ENCODE data around the gene HIGD1B.

HIGD1B gene

GRCh38 chr17:44826123-44826790, 21.4 kb upstream of the HIGD1B start:
- no peak overlapping the region for H4K8ac ChIP-seq (ENCODE audit: low read depth, low read length)
- H2AK5ac ChIP-seq (ENCODE audit: low read length): no peak overlapping the region
- peaks cover 14% of the 10 kb centered on the region for H3K79me1 ChIP-seq (ENCODE audit: low read length)
- no peak overlapping the region for H3K18ac ChIP-seq (ENCODE audit: low read length)
- H4K12ac ChIP-seq (ENCODE audit: low read depth, low read length): no peak overlapping the region
- H3K4me3 ChIP-seq (ENCODE audit: low read depth, low read length): no peak overlapping the region
- H3K36me3 ChIP-seq (ENCODE audit: control insufficient read depth in 1 of 2, insufficient read depth in 2 of 2, low read length in 2 of 2): no peaks in the 10 kb centered on the region
- no peaks in the 10 kb centered on the region for H3K27me3 ChIP-seq (ENCODE audit: insufficient read depth, low read length)
- no peak overlapping the region for H2BK5ac ChIP-seq (ENCODE audit: low read depth, low read length, poor library complexity)
- H2AFZ ChIP-seq (ENCODE audit: insufficient read depth, low read length, poor library complexity): no peak overlapping the region
- H3K14ac ChIP-seq (ENCODE audit: low read length): no peak overlapping the region
- no peak overlapping the region for H3K4me2 ChIP-seq (ENCODE audit: low read length)
- H3K9me3 ChIP-seq (ENCODE audit: insufficient read depth, low read depth, low read length): no peaks in the 10 kb centered on the region
- no peak overlapping the region for H3K9ac ChIP-seq (ENCODE audit: low read length)
- H3K23ac ChIP-seq (ENCODE audit: low read length): no peak overlapping the region
- no peak overlapping the region for H3K27ac ChIP-seq (ENCODE audit: low read depth, low read length)
- peak overlapping the region; percentile 2 for H3K4ac ChIP-seq (ENCODE audit: low read depth, low read length)
- peaks cover 16% of the 10 kb centered on the region for H3K79me2 ChIP-seq (ENCODE audit: control insufficient read depth, insufficient read depth, low read length, poor library complexity)
- H2BK120ac ChIP-seq (ENCODE audit: insufficient read depth, low read length, poor library complexity): no peak overlapping the region
- no peak overlapping the region for H2BK12ac ChIP-seq (ENCODE audit: low read length)
- H3K4me1 ChIP-seq (ENCODE audit: control insufficient read depth in 1 of 2, insufficient read depth in 2 of 2, low read length in 2 of 2): peaks cover 0 to 1% of the 10 kb centered on the region in 2 experiments
- H4K91ac ChIP-seq (ENCODE audit: low read depth, low read length): no peak overlapping the region
- WGBS (ENCODE audit: extremely low coverage, insufficient coverage, insufficient read length): no CpG with 5 or more reads among the region's 15 CpGs
- peak; percentile 25 to 49 for DNase-seq

DNA sequence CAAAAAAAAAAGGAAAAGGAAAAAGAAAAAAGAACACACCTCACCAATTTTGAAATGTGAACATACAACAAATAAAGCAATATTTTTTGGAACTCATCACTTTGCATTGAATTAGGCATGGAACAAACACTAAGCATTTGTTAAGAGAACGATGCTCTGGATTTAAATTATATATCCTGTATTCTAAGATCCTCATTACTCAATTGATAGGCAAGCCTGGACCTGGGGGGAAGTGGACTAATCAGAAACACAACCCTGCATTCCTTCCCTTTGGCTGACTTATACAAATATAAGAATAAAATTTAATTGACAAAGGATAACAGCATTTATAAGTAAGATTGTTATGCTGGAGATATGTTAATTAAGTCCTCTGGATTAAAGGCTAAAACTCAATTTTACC, 19.8 kb upstream of the HIGD1B start:
- H3K79me2 ChIP-seq (ENCODE audit: control insufficient read depth, insufficient read depth, low read length, poor library complexity): peaks cover 16% of the 10 kb centered on the region
- H3K23ac ChIP-seq (ENCODE audit: low read length): no peak overlapping the region
- H3K9me3 ChIP-seq (ENCODE audit: insufficient read depth, low read depth, low read length): no peaks in the 10 kb centered on the region
- H4K8ac ChIP-seq (ENCODE audit: low read depth, low read length): no peak overlapping the region
- H2AK5ac ChIP-seq (ENCODE audit: low read length): no peak overlapping the region
- H3K4me3 ChIP-seq (ENCODE audit: low read depth, low read length): no peak overlapping the region
- WGBS (ENCODE audit: extremely low coverage, insufficient coverage, insufficient read length): no CpG with 5 or more reads among the region's 1 CpG
- H2AFZ ChIP-seq (ENCODE audit: insufficient read depth, low read length, poor library complexity): no peak overlapping the region
- DNase-seq: no peak
- H2BK120ac ChIP-seq (ENCODE audit: insufficient read depth, low read length, poor library complexity): no peak overlapping the region
- no peak overlapping the region for H3K9ac ChIP-seq (ENCODE audit: low read length)
- no peak overlapping the region for H3K4me2 ChIP-seq (ENCODE audit: low read length)
- no peak overlapping the region for H2BK12ac ChIP-seq (ENCODE audit: low read length)
- H3K27me3 ChIP-seq (ENCODE audit: insufficient read depth, low read length): no peaks in the 10 kb centered on the region
- H4K12ac ChIP-seq (ENCODE audit: low read depth, low read length): no peak overlapping the region
- H3K27ac ChIP-seq (ENCODE audit: low read depth, low read length): no peak overlapping the region
- no peak overlapping the region for H3K14ac ChIP-seq (ENCODE audit: low read length)
- no peak overlapping the region for H2BK5ac ChIP-seq (ENCODE audit: low read depth, low read length, poor library complexity)
- H4K91ac ChIP-seq (ENCODE audit: low read depth, low read length): no peak overlapping the region
- no peaks in the 10 kb centered on the region for H3K36me3 ChIP-seq (ENCODE audit: control insufficient read depth in 1 of 2, insufficient read depth in 2 of 2, low read length in 2 of 2)
- H3K79me1 ChIP-seq (ENCODE audit: low read length): peaks cover 15% of the 10 kb centered on the region
- H3K4ac ChIP-seq (ENCODE audit: low read depth, low read length): peak overlapping the region; percentile 47
- H3K4me1 ChIP-seq (ENCODE audit: control insufficient read depth in 1 of 2, insufficient read depth in 2 of 2, low read length in 2 of 2): peaks cover 4 to 5% of the 10 kb centered on the region in 2 experiments
- no peak overlapping the region for H3K18ac ChIP-seq (ENCODE audit: low read length)

DNA sequence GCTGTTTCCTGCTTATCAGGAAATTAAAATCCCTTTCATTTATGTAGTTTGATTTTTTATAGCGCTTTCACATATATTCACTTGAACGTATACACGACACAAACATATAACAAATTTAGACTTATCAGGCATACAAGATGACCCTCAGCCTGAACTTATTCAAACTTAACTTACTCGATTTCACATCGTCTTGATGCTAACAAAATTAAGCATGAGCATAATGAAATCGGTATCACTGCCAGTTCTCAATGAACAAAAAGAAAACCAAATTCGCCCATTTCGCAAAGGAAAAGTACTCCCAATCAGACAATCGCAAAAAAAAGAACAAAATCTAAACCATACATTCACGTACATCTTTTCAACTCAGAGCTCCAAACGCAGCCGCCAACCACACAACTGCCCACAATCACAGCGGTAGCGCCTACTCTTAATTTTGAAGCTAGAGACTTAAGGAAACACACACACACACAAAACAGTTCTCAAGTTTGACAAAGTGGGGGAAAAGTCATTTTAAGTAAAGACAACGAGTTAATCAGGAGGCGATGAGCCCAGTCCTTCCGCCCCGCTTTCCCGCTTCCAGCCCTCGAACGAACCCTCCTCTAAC, 18.7 kb upstream of the HIGD1B start:
- no peaks in the 10 kb centered on the region for H3K36me3 ChIP-seq (ENCODE audit: control insufficient read depth in 1 of 2, insufficient read depth in 2 of 2, low read length in 2 of 2)
- no peaks in the 10 kb centered on the region for H3K9me3 ChIP-seq (ENCODE audit: insufficient read depth, low read depth, low read length)
- H2BK12ac ChIP-seq (ENCODE audit: low read length): no peak overlapping the region
- H4K8ac ChIP-seq (ENCODE audit: low read depth, low read length): peak overlapping the region; percentile 94
- peak overlapping the region; percentile 84 for H3K9ac ChIP-seq (ENCODE audit: low read length)
- H4K91ac ChIP-seq (ENCODE audit: low read depth, low read length): peak overlapping the region; percentile 96
- no peaks in the 10 kb centered on the region for H3K27me3 ChIP-seq (ENCODE audit: insufficient read depth, low read length)
- peak overlapping the region; percentile 85 for H4K12ac ChIP-seq (ENCODE audit: low read depth, low read length)
- peak overlapping the region; percentile 75 for H3K18ac ChIP-seq (ENCODE audit: low read length)
- peak overlapping the region; percentile 94 for H3K4me3 ChIP-seq (ENCODE audit: low read depth, low read length)
- peaks cover 16% of the 10 kb centered on the region for H3K79me2 ChIP-seq (ENCODE audit: control insufficient read depth, insufficient read depth, low read length, poor library complexity)
- H2AK5ac ChIP-seq (ENCODE audit: low read length): no peak overlapping the region
- peak overlapping the region; percentile 95 for H3K4me2 ChIP-seq (ENCODE audit: low read length)
- H3K4me1 ChIP-seq (ENCODE audit: control insufficient read depth in 1 of 2, insufficient read depth in 2 of 2, low read length in 2 of 2): peaks cover 4 to 8% of the 10 kb centered on the region in 2 experiments
- H3K79me1 ChIP-seq (ENCODE audit: low read length): peaks cover 15% of the 10 kb centered on the region
- H3K14ac ChIP-seq (ENCODE audit: low read length): peak overlapping the region; percentile 72
- H2AFZ ChIP-seq (ENCODE audit: insufficient read depth, low read length, poor library complexity): peak overlapping the region; percentile 99
- H3K4ac ChIP-seq (ENCODE audit: low read depth, low read length): peak overlapping the region; percentile 22
- peak overlapping the region; percentile 37 for H3K27ac ChIP-seq (ENCODE audit: low read depth, low read length)
- H2BK5ac ChIP-seq (ENCODE audit: low read depth, low read length, poor library complexity): peak overlapping the region; percentile 94
- no CpG with 5 or more reads among the region's 21 CpGs for WGBS (ENCODE audit: extremely low coverage, insufficient coverage, insufficient read length)
- no peak for DNase-seq
- H2BK120ac ChIP-seq (ENCODE audit: insufficient read depth, low read length, poor library complexity): peak overlapping the region; percentile 74
- no peak overlapping the region for H3K23ac ChIP-seq (ENCODE audit: low read length)

GRCh38 chr17:44829523-44830358, 17.9 kb upstream of the HIGD1B start, which contains the start of gene GJC1:
Gene GJC1 (minus strand): TSS chr17:44830287. CDS start chr17:44805817, 24,470 bp downstream.
- no CpG with 5 or more reads among the region's 123 CpGs for WGBS (ENCODE audit: extremely low coverage, insufficient coverage, insufficient read length)
- peak within 1 kb of the TSS; percentile 84 for H3K9ac ChIP-seq (ENCODE audit: low read length)

More at GRCh38 chr17:44829523-44830358, 17.9 kb upstream of the HIGD1B start, which contains the start of gene GJC1:
- peak; percentile 34 to 70 for DNase-seq
- Histone ChIP-seq H3K4ac (ENCODE audit: low read depth, low read length) (peak within 1 kb of the TSS; percentile 81), H3K9me3 (ENCODE audit: insufficient read depth, low read depth, low read length) (no peaks in the 10 kb centered on the region), H3K4me3 (ENCODE audit: low read depth, low read length) (peak within 1 kb of the TSS; percentile 94), H2AFZ (ENCODE audit: insufficient read depth, low read length, poor library complexity) (peak within 1 kb of the TSS; percentile 99), H3K18ac (ENCODE audit: low read length) (peak within 1 kb of the TSS; percentile 98), H4K8ac (ENCODE audit: low read depth, low read length) (peak within 1 kb of the TSS; percentile 94), H3K79me1 (ENCODE audit: low read length) (peaks cover 15% of the 10 kb centered on the region), H2BK5ac (ENCODE audit: low read depth, low read length, poor library complexity) (peak within 1 kb of the TSS; percentile 94), H3K4me2 (ENCODE audit: low read length) (peak within 1 kb of the TSS; percentile 95), H3K14ac (ENCODE audit: low read length) (peak within 1 kb of the TSS; percentile 72), H2BK120ac (ENCODE audit: insufficient read depth, low read length, poor library complexity) (peak within 1 kb of the TSS; percentile 90), H3K27me3 (ENCODE audit: insufficient read depth, low read length) (no peaks in the 10 kb centered on the region), H4K12ac (ENCODE audit: low read depth, low read length) (peak within 1 kb of the TSS; percentile 97), H3K36me3 (ENCODE audit: control insufficient read depth in 1 of 2, insufficient read depth in 2 of 2, low read length in 2 of 2) (no peaks in the 10 kb centered on the region), H3K27ac (ENCODE audit: low read depth, low read length) (peak within 1 kb of the TSS; percentile 61), H3K4me1 (ENCODE audit: control insufficient read depth in 1 of 2, insufficient read depth in 2 of 2, low read length in 2 of 2) (peaks cover 4 to 8% of the 10 kb centered on the region in 2 experiments), H2BK12ac (ENCODE audit: low read length) (peak within 1 kb of the TSS; percentile 85), H3K23ac (ENCODE audit: low read length) (no peak within 1 kb of the TSS), H4K91ac (ENCODE audit: low read depth, low read length) (peak within 1 kb of the TSS; percentile 96), H2AK5ac (ENCODE audit: low read length) (peak within 1 kb of the TSS; percentile 23), H3K79me2 (ENCODE audit: control insufficient read depth, insufficient read depth, low read length, poor library complexity) (peaks cover 16% of the 10 kb centered on the region)

Measured in trophoblast cell (in vitro differentiated cells and primary cell).